Fibroblast of upper back skin (primary cell): ENCODE results near the gene FADS1.
A peak's percentile ranks its signal among the peaks of the same experiment; 100 is the strongest.

Source experiments
- DNase-seq: peaks from one replicate; pipeline ENCODE4 v3.0.0-alpha.2; 2013

The FADS1 gene

GRCh38 chr11:61844909-61845565 lies 28.2 kb upstream of the FADS1 start:
- no peak for DNase-seq

- no peak for DNase-seq
Observed at GRCh38 chr11:61842528-61842820, 25.7 kb upstream of the FADS1 start.

GRCh38 chr11:61841636-61842527 lies 25.1 kb upstream of the FADS1 start:
- no peak for DNase-seq

GRCh38 chr11:61840371-61840770 lies 23.6 kb upstream of the FADS1 start:
- no peak for DNase-seq

GRCh38 chr11:61839742-61840141 lies 22.9 kb upstream of the FADS1 start:
- DNase-seq: no peak

- DNase-seq: no peak
Observed at GRCh38 chr11:61838921-61839320, 22.1 kb upstream of the FADS1 start.

GRCh38 chr11:61838501-61838900 lies 21.7 kb upstream of the FADS1 start:
- no peak for DNase-seq

- DNase-seq: no peak
Observed at GRCh38 chr11:61837411-61838005, 20.7 kb upstream of the FADS1 start.

GRCh38 chr11:61836193-61836592 lies 19.4 kb upstream of the FADS1 start:
- no peak for DNase-seq

- DNase-seq: peak; percentile 74
Observed at GRCh38 chr11:61834278-61835048, 17.7 kb upstream of the FADS1 start.

GRCh38 chr11:61833926-61834277 lies 17.1 kb upstream of the FADS1 start:
- DNase-seq: no peak

- no peak for DNase-seq
Observed at GRCh38 chr11:61833471-61833870, 16.7 kb upstream of the FADS1 start.

GRCh38 chr11:61832754-61833153 lies 16.0 kb upstream of the FADS1 start:
- no peak for DNase-seq

GRCh38 chr11:61832207-61832606 lies 15.4 kb upstream of the FADS1 start:
- no peak for DNase-seq

GRCh38 chr11:61830237-61831105 lies 13.7 kb upstream of the FADS1 start:
- DNase-seq: peak; percentile 38

GRCh38 chr11:61829806-61830205 lies 13.0 kb upstream of the FADS1 start:
- DNase-seq: no peak

- peak; percentile 31 for DNase-seq
Observed at GRCh38 chr11:61828629-61829407, 12.0 kb upstream of the FADS1 start.

GRCh38 chr11:61828379-61828628 lies 11.5 kb upstream of the FADS1 start:
- DNase-seq: no peak

GRCh38 chr11:61827571-61828378 lies 11.0 kb upstream of the FADS1 start, which contains the start of gene FADS2:
TSS of gene FADS2 (plus strand) at chr11:61828300. CDS start at chr11:61828391, 91 bp downstream.
- DNase-seq: peak; percentile 96

GRCh38 chr11:61826930-61827570 lies 10.2 kb upstream of the FADS1 start:
- DNase-seq: no peak
